Measurements from ENCODE around the gene CALCB.

The CALCB gene

GRCh38 chr11:15127341-15127740 lies 53.9 kb downstream of the CALCB start:
- Histone ChIP-seq H3K27ac (ENCODE audit: insufficient read depth in 1 of 2, low read depth in 1 of 2, low read length in 2 of 2, poor library complexity in 1 of 2, severe bottlenecking in 2 of 2) (no peak overlapping the region), H3K9me3 (ENCODE audit: control extremely low read depth in 1 of 5, control insufficient read depth in 4 of 5, insufficient read depth in 2 of 5, low read depth in 1 of 5, low read length in 4 of 5) (no peaks in the 10 kb centered on the region), H3K36me3 (ENCODE audit: control insufficient read depth in 4 of 4, insufficient read depth in 4 of 4, low read length in 3 of 4) (no peaks in the 10 kb centered on the region), H3K4me3 (ENCODE audit: control insufficient read depth in 1 of 7, extremely low read depth in 1 of 7, insufficient read depth in 4 of 7, low read depth in 2 of 7, low read length in 6 of 7) (no peak overlapping the region), H3K4me1 (ENCODE audit: control extremely low read depth in 1 of 4, control insufficient read depth in 4 of 4, insufficient read depth in 4 of 4, low read length in 3 of 4) (peaks cover 0 to 4% (median 0%) of the 10 kb centered on the region in 4 experiments), H3K27me3 (replicated peaks in 2 of 5; ENCODE audit: control insufficient read depth in 4 of 5, insufficient read depth in 5 of 5, low read length in 4 of 5) (peaks cover 0 to 10% (median 3%) of the 10 kb centered on the region in 5 experiments)
- WGBS (ENCODE audit: insufficient coverage), result 100% methylated on average over 4 of the region's 6 CpGs
- ChIA-PET POLR2A (no interaction called here), CTCF (interaction anchor here (0.8 to 3.8 kb wide), 4 partner anchors 10 to 83 kb away, joined by 3 to 19 read pairs (median 6); partner anchors contain the start of gene INSC)
- no peak for DNase-seq
